PFSK-1 (cell line): ENCODE results near the gene WNT8A.

Source experiments
- FOXP2 ChIP-seq: optimal IDR thresholded peaks from 2 replicates; pipeline ENCODE3; 2011; ENCODE audit warnings: borderline replicate concordance, control low read depth, inconsistent platforms; ENCODE audit not compliant: insufficient read depth; ENCODE audit errors: extremely low read length, extremely low read depth
- POLR2AphosphoS5 ChIP-seq: IDR thresholded peaks from 2 replicates; pipeline ENCODE4 v1.6.1; 2012; ENCODE audit warnings: low read depth, mild to moderate bottlenecking, control low read depth, low read length, moderate library complexity
- REST ChIP-seq, 2 experiments: IDR thresholded peaks; 2 replicates each; pipeline versions ENCODE4 v1.6.1 to v1.8.0; 2011 to 2012; ENCODE audit warnings: low read depth in 2 of 2, low read length in 2 of 2, control low read depth in 1 of 2, inconsistent platforms in 1 of 2, mild to moderate bottlenecking in 1 of 2, moderate library complexity in 1 of 2; ENCODE audit not compliant: insufficient read depth in 1 of 2
- SIN3A ChIP-seq: IDR thresholded peaks from 2 replicates; pipeline ENCODE4 v1.6.1; 2012; ENCODE audit warnings: mild to moderate bottlenecking, low read length, moderate library complexity, borderline replicate concordance; ENCODE audit not compliant: insufficient read depth
- TAF1 ChIP-seq: IDR thresholded peaks from 2 replicates; pipeline ENCODE4 v1.6.1; 2012; ENCODE audit warnings: low read length, control low read depth, borderline replicate concordance; ENCODE audit not compliant: insufficient read depth

- no peak for TF ChIP-seq REST (IDR thresholded peaks at IDR 0.05; ENCODE audit: insufficient read depth in 1 of 2, low read depth in 2 of 2, low read length in 2 of 2)
- TF ChIP-seq TAF1: no peak
- no peak for TF ChIP-seq POLR2AphosphoS5
- no peak for TF ChIP-seq SIN3A
- no peak for TF ChIP-seq FOXP2
Observed at GRCh38 chr5:138115254-138115653, 31.4 kb downstream of the WNT8A start.
